ENCODE data around the gene RPS6KA5. TPM values are rescaled to one million over a fixed set of nuclear protein-coding genes. Genes with fewer than 3 reads are reported as not detected.

RPS6KA5 gene
- total RNA-seq, 1 experiment from 2014 or later = 24.2 TPM

DNA sequence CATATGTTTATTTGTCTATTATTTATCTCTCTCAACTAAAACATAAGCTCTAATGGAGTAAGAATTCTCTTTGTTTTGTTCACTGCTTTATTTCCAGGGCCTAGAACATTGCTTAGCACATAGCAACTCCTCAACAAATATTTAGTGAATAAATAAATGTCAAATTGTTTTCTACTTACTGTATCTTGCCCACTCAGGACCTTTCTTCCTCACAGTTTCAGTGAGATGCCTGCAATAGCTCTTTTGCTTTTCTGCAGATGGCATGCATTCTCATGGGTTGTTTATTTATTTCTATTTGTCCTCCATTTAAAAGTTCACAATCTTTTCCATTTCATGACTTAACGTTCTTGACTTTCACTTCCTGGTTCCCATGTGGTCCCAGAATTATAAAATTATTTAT lies 149.3 kb downstream of the RPS6KA5 start:
- no peak for ATAC-seq

More for the DNA sequence above, 149.3 kb downstream of the RPS6KA5 start:
- Histone ChIP-seq H2AFZ (ENCODE audit: low read depth, low read length, poor library complexity, severe bottlenecking) (no peak overlapping the region), H3K36me3 (ENCODE audit: control insufficient read depth in 1 of 2, insufficient read depth in 2 of 2, low read length in 2 of 2) (no peaks in the 10 kb centered on the region), H3K9me2 (ENCODE audit: insufficient read depth) (no peaks in the 10 kb centered on the region), H3K4me2 (ENCODE audit: low read length) (no peak overlapping the region), H3K9me3 (ENCODE audit: control insufficient read depth in 1 of 2, insufficient read depth in 1 of 2, low read depth in 1 of 2, low read length in 2 of 2) (no peaks in the 10 kb centered on the region), H3K27ac (ENCODE audit: low read depth, low read length) (no peak overlapping the region), H3K27me3 (ENCODE audit: insufficient read depth, low read length) (no peaks in the 10 kb centered on the region), H3K4me3 (replicated peaks in 1 of 2; ENCODE audit: low read depth in 1 of 2, low read length in 2 of 2) (no peak overlapping the region), H3K4me1 (ENCODE audit: control insufficient read depth in 1 of 2, insufficient read depth in 2 of 2, low read length in 2 of 2) (peaks cover 0 to 9% of the 10 kb centered on the region in 2 experiments; a peak in 1 of 4 replicates), H4K20me1 (ENCODE audit: insufficient read depth) (no peaks in the 10 kb centered on the region), H3K9ac (ENCODE audit: low read length) (no peak overlapping the region), H3K79me2 (ENCODE audit: insufficient read depth, low read length) (no peaks in the 10 kb centered on the region)
- intact Hi-C loops (cut with micrococcal nuclease) = no loop called here
- ChIA-PET POLR2A (no interaction called here), RAD21 (ENCODE audit: low non-redundant PET in 1 of 2, low total read pairs in 2 of 2, uncharacterized antibody in 2 of 2, unreplicated experiment in 2 of 2) (no interaction called here), CTCF (no interaction called here)
- DNase-seq (ENCODE audit: low read depth, low spot score) = no peak
- no TSS peak for BruUV-seq (replicated peaks)
- TF ChIP-seq SIN3A (IDR thresholded peaks at IDR 0.05; ENCODE audit: low read depth) (no peak), SP1 (IDR thresholded peaks at IDR 0.05; ENCODE audit: low read depth) (no peak), POLR2A (IDR thresholded peaks at IDR 0.05; ENCODE audit: borderline replicate concordance, extremely low read depth, insufficient read depth, insufficient read length) (no peak), EGR1 (IDR thresholded peaks at IDR 0.05; ENCODE audit: low read depth) (no peak), EZH2 (IDR thresholded peaks at IDR 0.05) (no peak), CEBPB (IDR thresholded peaks at IDR 0.05; ENCODE audit: low read depth) (no peak), JUND (IDR thresholded peaks at IDR 0.05) (no peak), RAD21 (IDR thresholded peaks at IDR 0.05; ENCODE audit: low read depth) (no peak), TCF7L2 (IDR thresholded peaks at IDR 0.05; ENCODE audit: borderline replicate concordance, extremely low read depth, insufficient read depth, insufficient read length) (no peak), CTCF (IDR thresholded peaks at IDR 0.05 in 2 of 3, conservative IDR thresholded peaks at IDR 0.05 in 1 of 3; ENCODE audit: borderline replicate concordance in 1 of 3, insufficient read depth in 1 of 3, low read depth in 2 of 3, low read length in 2 of 3) (no peak), EZH2phosphoT487 (IDR thresholded peaks at IDR 0.05; ENCODE audit: borderline replicate concordance) (no peak), CBX3 (IDR thresholded peaks at IDR 0.05; ENCODE audit: low read depth) (no peak)
- TF ChIP-seq, protein P1, sequence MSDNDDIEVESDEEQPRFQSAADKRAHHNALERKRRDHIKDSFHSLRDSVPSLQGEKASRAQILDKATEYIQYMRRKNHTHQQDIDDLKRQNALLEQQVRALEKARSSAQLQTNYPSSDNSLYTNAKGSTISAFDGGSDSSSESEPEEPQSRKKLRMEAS (IDR thresholded peaks at IDR 0.05) = no peak

All from HCT116 (cell line).